Smooth muscle cell (in vitro differentiated cells): Measurements from ENCODE around the gene GLIS1. TPM values are rescaled to one million over a fixed set of nuclear protein-coding genes. Genes with fewer than 3 reads are reported as not detected.
"Not testable (repeated sequence)": the region's sequence is repeated elsewhere in the genome, so short reads cannot be mapped to it uniquely, and the experiment has no call there.

Experiments used
- DNase-seq: peaks from one replicate; lab custom pipeline; 2025; ENCODE audit not compliant: unreplicated experiment; lab: John Stamatoyannopoulos, UW
- H2AFZ ChIP-seq: fragments of 200-600 bp; sonication (generic); 2 replicates; pipeline ENCODE4 v1.6.0; 2016; ENCODE audit warnings: antibody characterized with exemption, low read depth, mild to moderate bottlenecking
- H3F3A ChIP-seq: fragments of 200-600 bp; sonication (generic); 2 replicates; pipeline ENCODE4 v1.6.0; 2017; ENCODE audit warnings: antibody characterized with exemption, low read depth
- H3K27ac ChIP-seq: fragments of 200-600 bp; sonication (generic); 2 replicates; pipeline ENCODE4 v1.5.1; 2016; ENCODE audit warnings: low read depth, mild to moderate bottlenecking
- H3K27me3 ChIP-seq: fragments of 200-600 bp; sonication (generic); 2 replicates; pipeline ENCODE4 v1.6.1; 2016; ENCODE audit warnings: low read depth, mild to moderate bottlenecking
- H3K36me3 ChIP-seq: fragments of 200-600 bp; sonication (generic); 2 replicates; pipeline ENCODE4 v1.5.1; 2016; ENCODE audit warnings: low read depth
- H3K4me1 ChIP-seq: fragments of 200-600 bp; sonication (generic); 2 replicates; pipeline ENCODE4 v1.5.1; 2016; ENCODE audit warnings: low read depth
- H3K4me2 ChIP-seq: fragments of 200-600 bp; sonication (generic); 2 replicates; pipeline ENCODE4 v1.6.0; 2016; ENCODE audit warnings: mild to moderate bottlenecking
- H3K4me3 ChIP-seq: fragments of 200-600 bp; sonication (generic); 2 replicates; pipeline ENCODE4 v1.5.1; 2016; ENCODE audit warnings: mild to moderate bottlenecking
- H3K79me2 ChIP-seq: fragments of 200-600 bp; sonication (generic); 2 replicates; pipeline ENCODE4 v1.6.0; 2016; ENCODE audit warnings: low read depth, mild to moderate bottlenecking
- H3K9ac ChIP-seq: fragments of 200-600 bp; sonication (generic); 2 replicates; pipeline ENCODE4 v1.6.0; 2016; ENCODE audit warnings: low read depth
- H3K9me3 ChIP-seq: fragments of 200-600 bp; sonication (generic); replicated peaks from 2 replicates; pipeline ENCODE4 v1.5.1; 2016; ENCODE audit warnings: low read depth
- H4K20me1 ChIP-seq: fragments of 200-600 bp; sonication (generic); 2 replicates; pipeline ENCODE4 v1.6.0; 2016; ENCODE audit warnings: low read depth
- WGBS: methylation state at CpG from one replicate; pipeline ENCODE4 v1.1.7; 2016; ENCODE audit warnings: low lambda C conversion rate; 5-methylcytosine and 5-hydroxymethylcytosine counted together
- polyA plus RNA-seq: library from polyadenylated mRNA; unstranded; fragments of >200 nt; fragmentation: Nextera tagmentation; extraction: Ambion mirVana; gene quantifications from 2 replicates; pipeline ENCODE4 v1.2.1, GENCODE V29; 2016
- total RNA-seq: library from RNA; depleted of rRNA; stranded (reverse); fragments of >200 nt; gene quantifications from 2 replicates; pipeline ENCODE4 v1.2.3, GENCODE V29; 2014
- TF ChIP-seq, protein P1 (sequence below): fragments of 200-600 bp; sonication (generic); IDR thresholded peaks from 2 replicates; pipeline ENCODE4 v1.5.1; 2017; ENCODE audit warnings: borderline replicate concordance, mild to moderate bottlenecking, antibody characterized with exemption; ENCODE audit not compliant: insufficient read depth, poor library complexity, severe bottlenecking

The GLIS1 gene
- total and polyA plus RNA-seq, 2 experiments from 2014 or later = 0.36 to 4.9 TPM

DNA sequence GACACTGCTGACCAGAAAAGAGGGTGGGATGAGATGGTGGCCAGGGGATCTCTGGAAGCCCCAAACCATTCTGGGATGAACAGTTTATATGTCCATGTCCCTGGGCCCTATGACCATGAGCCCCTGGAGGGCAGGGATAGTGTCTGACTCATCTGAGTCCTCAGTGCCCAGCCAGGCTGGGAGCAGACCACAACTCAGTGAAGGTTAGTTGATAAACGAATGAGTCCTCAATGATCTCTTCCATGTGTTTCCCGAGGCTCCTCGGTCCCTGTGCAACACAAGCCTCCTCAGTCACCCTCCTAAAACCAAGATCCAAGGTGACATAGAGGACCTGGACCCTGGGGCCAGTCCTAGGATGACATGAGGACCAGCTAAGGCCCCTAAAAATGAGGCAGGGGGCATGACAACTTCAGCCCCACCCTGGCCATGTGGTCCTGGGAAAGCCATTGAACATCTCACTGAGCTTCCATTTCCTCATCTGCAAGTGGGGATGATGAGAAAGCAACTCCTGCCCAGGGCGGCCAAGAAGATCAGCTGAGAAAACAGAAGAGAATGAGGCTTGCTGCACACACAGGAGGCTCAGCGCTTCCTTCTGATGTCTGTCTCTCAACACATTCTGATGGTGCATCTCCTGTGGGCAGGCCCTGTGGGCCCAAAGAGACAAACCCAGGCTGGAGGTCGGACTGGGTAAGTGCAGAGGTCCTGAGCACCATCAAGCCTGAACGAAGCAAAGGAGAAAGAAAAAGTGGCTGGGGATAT is 86.3 kb downstream of the GLIS1 start:
- peaks cover 7% of the 10 kb centered on the region for H3K4me1 ChIP-seq
- H3K4me2 ChIP-seq = no peak overlapping the region
- TF ChIP-seq, protein P1, sequence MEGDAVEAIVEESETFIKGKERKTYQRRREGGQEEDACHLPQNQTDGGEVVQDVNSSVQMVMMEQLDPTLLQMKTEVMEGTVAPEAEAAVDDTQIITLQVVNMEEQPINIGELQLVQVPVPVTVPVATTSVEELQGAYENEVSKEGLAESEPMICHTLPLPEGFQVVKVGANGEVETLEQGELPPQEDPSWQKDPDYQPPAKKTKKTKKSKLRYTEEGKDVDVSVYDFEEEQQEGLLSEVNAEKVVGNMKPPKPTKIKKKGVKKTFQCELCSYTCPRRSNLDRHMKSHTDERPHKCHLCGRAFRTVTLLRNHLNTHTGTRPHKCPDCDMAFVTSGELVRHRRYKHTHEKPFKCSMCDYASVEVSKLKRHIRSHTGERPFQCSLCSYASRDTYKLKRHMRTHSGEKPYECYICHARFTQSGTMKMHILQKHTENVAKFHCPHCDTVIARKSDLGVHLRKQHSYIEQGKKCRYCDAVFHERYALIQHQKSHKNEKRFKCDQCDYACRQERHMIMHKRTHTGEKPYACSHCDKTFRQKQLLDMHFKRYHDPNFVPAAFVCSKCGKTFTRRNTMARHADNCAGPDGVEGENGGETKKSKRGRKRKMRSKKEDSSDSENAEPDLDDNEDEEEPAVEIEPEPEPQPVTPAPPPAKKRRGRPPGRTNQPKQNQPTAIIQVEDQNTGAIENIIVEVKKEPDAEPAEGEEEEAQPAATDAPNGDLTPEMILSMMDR = no peak
- H4K20me1 ChIP-seq = peaks cover 5% of the 10 kb centered on the region
- no peak overlapping the region for H3K27ac ChIP-seq
- no peaks in the 10 kb centered on the region for H3K9me3 ChIP-seq
- no peak overlapping the region for H2AFZ ChIP-seq
- WGBS = 85% methylated on average over 7 of the region's 7 CpGs
- H3K27me3 ChIP-seq = no peaks in the 10 kb centered on the region
- H3K36me3 ChIP-seq = no peaks in the 10 kb centered on the region
- DNase-seq = no peak
- H3K4me3 ChIP-seq = no peak overlapping the region
- H3F3A ChIP-seq = no peaks in the 10 kb centered on the region
- no peaks in the 10 kb centered on the region for H3K79me2 ChIP-seq
- no peak overlapping the region for H3K9ac ChIP-seq

DNA sequence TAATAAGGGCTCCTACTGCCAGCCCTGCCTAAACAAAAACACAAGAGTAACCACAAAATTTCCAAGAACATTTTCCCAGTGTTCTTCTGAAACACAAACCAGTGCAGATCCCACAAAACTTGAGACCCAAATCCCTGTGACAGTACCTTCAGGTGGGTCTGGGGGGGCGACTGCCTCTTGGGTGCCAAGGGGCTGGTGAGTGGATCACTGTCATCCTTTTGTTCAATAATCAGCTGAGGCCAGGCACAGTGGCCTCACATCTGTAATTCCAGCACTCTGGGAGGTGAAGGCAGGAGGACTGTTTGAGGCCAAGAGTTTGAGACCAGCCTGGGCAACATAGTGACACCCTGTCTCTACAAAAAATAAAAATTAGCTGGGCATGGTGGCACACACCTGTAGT is 87.6 kb downstream of the GLIS1 start:
- TF ChIP-seq, protein P1 = no peak
- H3F3A ChIP-seq = no peaks in the 10 kb centered on the region
- no peaks in the 10 kb centered on the region for H3K9me3 ChIP-seq
- H3K9ac ChIP-seq = no peak overlapping the region
- H3K27ac ChIP-seq = no peak overlapping the region
- no peak overlapping the region for H3K4me3 ChIP-seq
- H3K36me3 ChIP-seq = no peaks in the 10 kb centered on the region
- no peak overlapping the region for H2AFZ ChIP-seq
- H3K4me1 ChIP-seq = peaks cover 5% of the 10 kb centered on the region
- H3K79me2 ChIP-seq = no peaks in the 10 kb centered on the region
- H3K27me3 ChIP-seq = no peaks in the 10 kb centered on the region
- WGBS = 89% methylated on average over 1 of the region's 1 CpG
- H4K20me1 ChIP-seq = peaks cover 5% of the 10 kb centered on the region
- no peak for DNase-seq
- no peak overlapping the region for H3K4me2 ChIP-seq

DNA sequence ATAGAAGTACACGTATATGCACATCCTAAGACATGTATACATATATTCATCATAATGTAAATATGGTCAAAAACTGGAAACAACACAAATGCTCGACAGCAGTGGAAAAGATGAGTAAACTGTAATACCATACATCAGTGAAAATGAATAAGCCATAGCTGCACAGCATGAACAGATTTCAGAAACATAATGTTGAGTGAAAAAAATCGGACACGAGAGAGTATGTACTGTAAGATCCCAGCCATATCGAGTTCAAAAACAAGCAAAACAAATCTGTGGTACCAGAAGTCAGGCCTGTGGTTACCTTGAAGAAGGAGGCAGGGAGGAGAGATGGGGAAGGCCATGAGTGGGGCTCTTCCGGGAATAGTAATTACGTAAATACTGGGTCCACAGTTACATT is 90.4 kb downstream of the GLIS1 start:
- Histone ChIP-seq H3K27me3 (no peaks in the 10 kb centered on the region), H2AFZ (no peak overlapping the region)
- DNase-seq = no peak

DNA sequence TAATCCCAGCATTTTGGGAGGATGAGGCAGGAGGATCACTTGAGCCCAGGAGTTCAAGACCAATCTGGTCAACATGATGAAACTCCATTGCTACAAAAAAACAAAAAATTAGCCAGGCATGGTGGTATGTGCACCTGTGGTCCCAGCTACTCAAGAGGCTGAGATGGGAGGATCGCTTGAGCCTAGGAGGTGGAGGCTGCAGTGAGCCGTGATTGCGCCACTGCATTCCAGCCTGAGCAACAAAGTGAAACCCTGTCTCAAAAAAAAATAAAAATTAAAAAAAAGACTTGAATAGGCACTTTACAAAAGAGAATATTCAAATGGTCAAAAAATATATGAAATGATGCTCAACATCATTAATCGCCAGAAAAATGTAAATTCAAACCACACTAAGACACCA is 91.0 kb downstream of the GLIS1 start:
- not testable (repeated sequence) for H3K79me2 ChIP-seq, H3K27me3 ChIP-seq, H3K4me1 ChIP-seq, H3K9ac ChIP-seq, H3F3A ChIP-seq, H3K27ac ChIP-seq, H3K4me2 ChIP-seq, H2AFZ ChIP-seq, DNase-seq, H3K36me3 ChIP-seq, H4K20me1 ChIP-seq, H3K4me3 ChIP-seq, H3K9me3 ChIP-seq
- 93% methylated on average over 4 of the region's 4 CpGs for WGBS

More for the DNA sequence above, 90.4 kb downstream of the GLIS1 start:
- Histone ChIP-seq H3K4me1 (no peaks in the 10 kb centered on the region), H3K79me2 (no peaks in the 10 kb centered on the region), H3K9me3 (no peaks in the 10 kb centered on the region), H3K9ac (no peak overlapping the region), H3K4me3 (no peak overlapping the region), H3K4me2 (no peak overlapping the region), H3K27ac (no peak overlapping the region), H3K36me3 (no peaks in the 10 kb centered on the region), H4K20me1 (no peaks in the 10 kb centered on the region), H3F3A (no peaks in the 10 kb centered on the region)
- TF ChIP-seq, protein P1 = no peak
- WGBS = 92% methylated on average over 7 of the region's 7 CpGs
